ENCODE results near the gene BTBD3.

Gene BTBD3

GRCh38 chr20:11912659-11913415, 4.9 kb upstream of the BTBD3 start:
- DNase-seq (ENCODE audit: low read depth in 2 of 2): no peak

- DNase-seq (ENCODE audit: low read depth in 2 of 2): no peak
Measured at GRCh38 chr20:11918391-11918845, 725 bp downstream of the BTBD3 start.

- no peak for DNase-seq (ENCODE audit: low read depth in 2 of 2)
Measured at GRCh38 chr20:11918981-11919380, 1.3 kb downstream of the BTBD3 start.

- no peak for DNase-seq (ENCODE audit: low read depth in 2 of 2)
Measured at GRCh38 chr20:11919581-11919980, 1.9 kb downstream of the BTBD3 start.

- no peak for DNase-seq (ENCODE audit: low read depth in 2 of 2)
Measured at GRCh38 chr20:11920083-11920482, 2.4 kb downstream of the BTBD3 start.

- DNase-seq (ENCODE audit: low read depth in 2 of 2): no peak
Measured at GRCh38 chr20:11921321-11921720, 3.6 kb downstream of the BTBD3 start.

GRCh38 chr20:11922561-11922960, 4.9 kb downstream of the BTBD3 start:
- no peak for DNase-seq (ENCODE audit: low read depth in 2 of 2)

GRCh38 chr20:11924923-11925322, 7.2 kb downstream of the BTBD3 start:
- DNase-seq (ENCODE audit: low read depth in 2 of 2): no peak

- no peak for DNase-seq (ENCODE audit: low read depth in 2 of 2)
Measured at GRCh38 chr20:11926292-11926998, 8.8 kb downstream of the BTBD3 start.

GRCh38 chr20:11929947-11930346, 12.3 kb downstream of the BTBD3 start:
- DNase-seq (ENCODE audit: low read depth in 2 of 2): no peak

GRCh38 chr20:11935212-11936154, 17.8 kb downstream of the BTBD3 start:
- DNase-seq (ENCODE audit: low read depth in 2 of 2): no peak

- DNase-seq (ENCODE audit: low read depth in 2 of 2): no peak
Measured at GRCh38 chr20:11936157-11936556, 18.5 kb downstream of the BTBD3 start.

GRCh38 chr20:11937230-11937629, 19.5 kb downstream of the BTBD3 start:
- no peak for DNase-seq (ENCODE audit: low read depth in 2 of 2)

GRCh38 chr20:11941593-11942246, 24.0 kb downstream of the BTBD3 start:
- no peak for DNase-seq (ENCODE audit: low read depth in 2 of 2)

- DNase-seq (ENCODE audit: low read depth in 2 of 2): no peak
Measured at GRCh38 chr20:11943778-11944177, 26.1 kb downstream of the BTBD3 start.

- DNase-seq (ENCODE audit: low read depth in 2 of 2): no peak
Measured at GRCh38 chr20:11948806-11949205, 31.1 kb downstream of the BTBD3 start.

- DNase-seq (ENCODE audit: low read depth in 2 of 2): no peak
Measured at GRCh38 chr20:11949711-11950110, 32.0 kb downstream of the BTBD3 start.

- DNase-seq (ENCODE audit: low read depth in 2 of 2): no peak
Measured at GRCh38 chr20:11951696-11952095, 34.0 kb downstream of the BTBD3 start.

- DNase-seq (ENCODE audit: low read depth in 2 of 2): no peak
Measured at GRCh38 chr20:11952639-11953038, 34.9 kb downstream of the BTBD3 start.

GRCh38 chr20:11957911-11958310, 40.2 kb downstream of the BTBD3 start:
- no peak for DNase-seq (ENCODE audit: low read depth in 2 of 2)

- no peak for DNase-seq (ENCODE audit: low read depth in 2 of 2)
Measured at GRCh38 chr20:11958855-11959254, 41.2 kb downstream of the BTBD3 start.

GRCh38 chr20:11965602-11966001, 47.9 kb downstream of the BTBD3 start:
- no peak for DNase-seq (ENCODE audit: low read depth in 2 of 2)
